Fibroblast of the conjunctiva (primary cell): ENCODE measurements around the gene PSPC1.
"Not testable (repeated sequence)": the region's sequence is repeated elsewhere in the genome, so short reads cannot be mapped to it uniquely, and the experiment has no call there.

ENCODE experiments used
- DNase-seq: peaks from one replicate; pipeline ENCODE4 v3.0.0-alpha.2; 2010; ENCODE audit warnings: low read depth

Gene PSPC1, protein sequence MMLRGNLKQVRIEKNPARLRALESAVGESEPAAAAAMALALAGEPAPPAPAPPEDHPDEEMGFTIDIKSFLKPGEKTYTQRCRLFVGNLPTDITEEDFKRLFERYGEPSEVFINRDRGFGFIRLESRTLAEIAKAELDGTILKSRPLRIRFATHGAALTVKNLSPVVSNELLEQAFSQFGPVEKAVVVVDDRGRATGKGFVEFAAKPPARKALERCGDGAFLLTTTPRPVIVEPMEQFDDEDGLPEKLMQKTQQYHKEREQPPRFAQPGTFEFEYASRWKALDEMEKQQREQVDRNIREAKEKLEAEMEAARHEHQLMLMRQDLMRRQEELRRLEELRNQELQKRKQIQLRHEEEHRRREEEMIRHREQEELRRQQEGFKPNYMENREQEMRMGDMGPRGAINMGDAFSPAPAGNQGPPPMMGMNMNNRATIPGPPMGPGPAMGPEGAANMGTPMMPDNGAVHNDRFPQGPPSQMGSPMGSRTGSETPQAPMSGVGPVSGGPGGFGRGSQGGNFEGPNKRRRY

GRCh38 chr13:19782727-19783682, at the start of gene PSPC1:
Gene PSPC1 (minus strand): TSS chr13:19782945. CDS start chr13:19782757, 188 bp downstream.
- peak; percentile 95 for DNase-seq

- no peak for DNase-seq
Observed at GRCh38 chr13:19822673-19823072, 39.9 kb upstream of the PSPC1 start.

DNA sequence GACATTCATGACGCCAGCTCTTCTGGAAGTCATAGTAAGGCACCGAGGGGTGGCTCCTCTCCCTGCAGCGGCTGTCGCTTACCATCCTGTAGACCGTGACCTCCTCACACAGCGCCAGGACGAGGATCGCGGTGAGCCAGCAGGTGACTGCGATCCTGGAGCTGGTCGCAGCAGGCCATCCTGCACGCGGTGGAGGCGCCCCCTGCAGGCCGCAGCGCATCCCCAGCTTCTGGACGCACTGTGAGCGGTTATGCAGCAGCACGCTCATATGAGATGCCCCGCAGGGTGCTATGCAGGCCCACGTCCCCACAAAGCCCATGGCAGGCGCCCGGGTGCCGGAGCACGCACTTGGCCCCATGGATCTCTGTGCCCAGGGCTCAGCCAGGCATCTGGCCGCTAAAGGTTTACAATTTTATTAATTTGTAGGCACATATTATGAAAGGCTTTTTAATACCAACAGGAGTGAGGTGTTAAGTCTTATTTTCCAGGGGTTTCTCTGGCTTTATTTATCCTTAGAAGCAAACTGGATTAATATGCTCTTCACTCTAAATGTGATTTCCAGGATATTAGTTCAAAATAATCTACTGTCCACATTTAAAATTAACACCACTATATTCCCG, 35.6 kb upstream of the PSPC1 start:
- DNase-seq: no peak

GRCh38 chr13:19817510-19818158, 34.9 kb upstream of the PSPC1 start:
- DNase-seq: no peak

DNA sequence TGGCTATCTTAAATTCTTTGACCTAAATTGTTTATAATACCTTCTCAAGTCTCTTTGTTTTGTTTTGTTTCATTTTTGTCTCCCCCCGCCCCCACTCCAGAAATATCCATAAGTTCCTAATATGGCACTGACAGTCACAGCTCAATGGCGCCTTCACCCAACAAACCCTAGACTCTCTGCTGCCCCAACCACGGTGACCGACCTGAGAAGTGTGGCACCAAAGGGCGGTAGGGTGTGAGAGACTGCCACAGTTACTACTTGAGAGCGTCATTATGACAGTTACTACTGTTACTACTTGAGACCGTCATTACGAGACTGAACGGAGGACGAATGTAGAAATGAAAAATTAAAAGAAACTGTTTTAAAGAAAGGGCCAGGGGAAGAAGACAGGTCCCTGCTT, 34.4 kb upstream of the PSPC1 start:
- DNase-seq: no peak

DNA sequence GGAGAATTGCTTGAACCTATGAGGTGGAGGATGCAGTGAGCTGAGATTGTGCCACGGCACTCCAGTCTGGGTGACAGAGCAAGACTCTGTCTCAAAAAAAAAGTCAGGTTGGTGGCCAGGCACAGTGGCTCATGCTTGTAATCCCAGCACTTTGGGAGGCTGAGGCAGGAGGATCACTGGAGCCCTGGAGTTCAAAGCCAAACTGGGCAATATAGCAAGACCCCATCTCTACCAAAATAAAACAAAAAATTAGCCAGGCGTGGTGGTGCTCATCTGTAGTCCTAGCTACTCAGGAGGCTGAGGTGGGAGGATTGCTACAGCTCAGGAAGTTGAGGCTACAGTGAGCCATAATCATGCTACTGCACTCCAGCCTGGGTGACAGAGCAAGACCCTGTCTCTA, 33.1 kb upstream of the PSPC1 start:
- not testable (repeated sequence) for DNase-seq

GRCh38 chr13:19810996-19811881, 28.5 kb upstream of the PSPC1 start:
- DNase-seq: no peak

GRCh38 chr13:19810151-19810550, 27.4 kb upstream of the PSPC1 start:
- DNase-seq: no peak

- no peak for DNase-seq
Observed at GRCh38 chr13:19805765-19806164, 23.0 kb upstream of the PSPC1 start.

DNA sequence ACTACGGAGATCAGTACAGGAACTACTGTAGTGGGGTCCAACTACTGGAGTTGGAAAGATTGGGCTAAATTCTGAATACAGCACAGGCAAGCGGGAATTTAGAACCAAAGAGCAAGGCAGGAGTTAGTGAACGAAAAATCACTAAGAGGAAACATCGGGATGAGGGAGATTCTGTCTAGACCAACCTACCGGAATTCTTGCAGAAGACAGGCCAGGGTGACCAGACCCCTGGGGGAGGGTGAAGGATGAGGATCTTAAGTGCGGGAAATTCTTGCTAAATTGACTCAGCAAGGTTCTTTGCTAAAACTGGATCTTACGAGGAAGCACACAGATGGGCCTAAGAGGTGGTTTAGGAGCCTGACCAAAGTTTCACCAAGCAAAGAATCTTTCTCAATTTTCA, 13.2 kb upstream of the PSPC1 start:
- DNase-seq: no peak

DNA sequence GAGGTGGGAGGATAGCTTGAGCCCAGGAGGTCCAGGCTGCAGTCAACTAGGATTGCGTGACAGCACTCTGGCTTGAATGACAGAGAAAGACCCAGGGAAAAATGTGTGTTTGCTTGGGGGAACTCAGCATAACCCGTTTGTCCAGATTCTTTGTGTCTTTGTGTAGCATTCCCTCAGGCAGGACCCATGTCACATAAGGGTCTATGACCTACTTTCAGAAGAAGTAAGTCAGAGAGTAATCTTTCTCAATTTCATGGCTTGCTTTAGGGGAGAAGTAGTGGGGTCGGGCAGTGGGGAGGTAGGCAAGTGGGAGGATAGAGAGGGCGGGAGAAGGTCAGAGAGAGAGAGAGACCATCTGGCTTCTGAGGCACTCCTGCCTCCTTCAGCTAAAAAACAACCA, 11.9 kb upstream of the PSPC1 start:
- no peak for DNase-seq

DNA sequence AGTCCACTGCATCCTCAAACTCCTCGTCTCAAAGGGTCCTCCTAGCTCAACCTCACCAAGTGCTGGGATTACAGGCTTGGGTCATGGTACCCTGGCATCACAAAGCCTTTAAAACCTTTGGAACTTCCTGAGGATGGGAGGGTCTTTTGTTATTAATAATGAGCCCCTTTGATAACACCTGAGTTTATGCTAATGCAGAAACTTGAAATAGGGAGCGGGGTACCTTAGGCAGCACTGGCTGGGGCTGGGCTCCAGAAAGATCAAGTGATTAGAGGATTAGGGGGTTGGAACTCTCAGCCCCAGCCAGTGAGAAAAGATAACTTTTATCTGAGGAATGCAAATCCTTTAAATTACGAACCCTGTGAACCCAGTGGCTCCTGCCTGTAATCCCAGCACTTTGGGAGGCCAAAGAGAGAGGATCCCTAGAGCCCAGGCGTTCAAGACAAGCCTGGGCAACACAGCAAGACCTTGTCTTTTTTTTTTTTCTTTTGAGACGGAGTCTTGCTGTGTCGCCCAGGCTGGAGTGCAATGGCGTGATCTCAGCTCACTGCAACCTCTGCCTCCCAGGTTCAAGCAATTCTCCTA, 9.3 kb upstream of the PSPC1 start:
- no peak for DNase-seq

DNA sequence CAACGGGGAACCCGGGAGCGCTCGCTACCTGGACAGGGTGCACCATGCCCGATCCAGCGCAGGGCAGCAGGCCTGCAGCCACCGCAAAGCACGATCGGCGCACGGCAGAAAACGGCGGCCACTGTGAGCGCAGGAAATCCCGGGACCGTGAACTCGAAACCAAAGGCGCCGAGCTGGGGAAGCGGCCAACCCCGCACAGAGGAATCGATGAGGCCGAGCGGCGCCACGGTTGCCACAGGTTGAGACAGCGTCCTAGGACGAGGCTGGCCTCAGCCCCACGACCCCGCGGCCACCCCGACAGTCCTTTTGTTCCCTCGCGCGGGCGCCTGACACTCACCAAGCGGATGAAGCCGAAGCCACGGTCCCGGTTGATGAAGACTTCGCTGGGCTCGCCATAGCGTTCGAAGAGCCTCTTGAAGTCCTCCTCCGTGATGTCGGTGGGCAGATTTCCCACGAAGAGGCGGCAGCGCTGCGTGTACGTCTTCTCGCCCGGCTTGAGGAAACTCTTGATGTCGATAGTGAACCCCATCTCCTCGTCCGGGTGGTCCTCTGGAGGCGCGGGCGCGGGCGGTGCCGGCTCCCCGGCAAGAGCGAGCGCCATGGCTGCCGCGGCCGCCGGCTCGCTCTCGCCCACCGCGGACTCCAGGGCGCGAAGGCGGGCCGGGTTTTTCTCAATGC, 557 bp downstream of the PSPC1 start:
- DNase-seq: no peak

DNA sequence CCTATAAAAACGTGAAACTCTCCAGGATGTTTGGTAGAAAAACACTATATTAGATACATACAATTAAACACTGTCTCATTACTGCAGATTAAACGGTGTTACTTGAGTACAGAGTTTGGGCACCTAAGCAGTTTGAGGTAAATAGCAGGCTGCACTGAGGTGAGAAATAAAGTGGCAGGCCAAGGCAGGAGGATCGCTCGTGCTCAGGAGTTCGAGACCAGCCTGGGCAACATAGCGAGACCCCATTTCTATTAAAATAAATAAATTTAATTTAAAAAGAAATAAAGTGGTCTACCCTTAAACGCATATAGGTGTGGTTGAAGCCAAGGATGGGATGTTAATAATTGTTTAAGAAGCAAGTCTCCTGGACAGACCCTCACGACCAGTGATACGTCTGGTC, 1.2 kb downstream of the PSPC1 start:
- DNase-seq: no peak

- DNase-seq: not testable (repeated sequence)
Observed at GRCh38 chr13:19780753-19781418, 1.9 kb downstream of the PSPC1 start.

- no peak for DNase-seq
Observed at GRCh38 chr13:19772306-19772705, 10.4 kb downstream of the PSPC1 start.

DNA sequence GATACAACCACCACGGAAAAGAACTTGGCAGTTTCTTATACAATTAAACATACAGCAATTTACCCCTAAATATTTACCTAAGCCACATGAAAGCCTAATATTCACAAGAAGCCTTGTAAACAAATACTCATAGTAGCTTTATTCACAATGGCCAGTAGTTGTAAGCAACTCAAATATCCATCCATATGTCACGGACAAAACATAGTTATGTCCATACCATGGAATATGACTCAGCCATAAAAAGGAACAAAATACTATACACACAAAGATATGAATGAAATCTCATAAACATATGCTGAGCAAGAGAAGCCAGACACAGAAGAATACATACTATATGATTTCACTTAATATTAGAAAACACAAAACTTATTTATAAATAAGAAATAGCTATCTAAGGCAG, 12.9 kb downstream of the PSPC1 start:
- DNase-seq: no peak

DNA sequence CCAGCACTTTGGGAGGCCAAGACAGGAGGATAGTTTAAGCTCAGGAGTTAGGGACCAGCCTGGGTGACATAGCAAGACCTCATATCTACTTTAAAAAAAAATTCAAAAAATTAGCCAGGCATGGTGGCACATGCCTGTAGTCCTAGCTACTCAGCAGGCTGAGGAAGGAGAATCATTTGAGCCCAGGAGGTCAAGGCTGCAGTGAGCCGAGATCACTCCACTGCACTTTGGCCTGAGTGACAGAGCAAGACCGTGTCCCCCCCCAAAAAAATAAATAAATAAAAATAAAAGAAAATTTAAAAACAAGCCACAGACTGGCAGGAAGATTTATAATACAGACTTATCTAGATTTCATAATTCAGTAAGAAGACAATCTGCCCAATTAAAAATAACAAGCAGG, 14.8 kb downstream of the PSPC1 start:
- no peak for DNase-seq

DNA sequence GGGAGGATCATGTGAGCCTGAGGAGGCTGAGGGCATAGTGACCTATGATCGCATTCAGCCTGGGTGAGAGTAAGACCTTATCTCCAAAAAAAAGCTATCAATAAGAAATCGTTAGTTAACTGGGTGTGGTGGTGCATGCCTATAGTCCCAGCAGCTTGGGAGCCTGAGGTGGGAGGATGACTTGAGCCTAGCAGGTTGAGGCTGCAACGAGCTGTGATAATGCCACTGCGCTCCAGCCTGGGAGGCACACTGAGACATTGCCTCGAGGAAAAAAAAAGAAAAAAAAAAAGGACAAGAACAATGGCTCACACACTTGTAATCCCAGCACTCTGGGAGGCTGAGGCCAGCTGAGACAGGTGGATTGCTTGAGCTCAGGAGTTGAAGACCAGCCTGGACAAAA, 16.2 kb downstream of the PSPC1 start:
- DNase-seq: no peak
